ENCODE data around the gene NT5C1A.

The NT5C1A gene

DNA sequence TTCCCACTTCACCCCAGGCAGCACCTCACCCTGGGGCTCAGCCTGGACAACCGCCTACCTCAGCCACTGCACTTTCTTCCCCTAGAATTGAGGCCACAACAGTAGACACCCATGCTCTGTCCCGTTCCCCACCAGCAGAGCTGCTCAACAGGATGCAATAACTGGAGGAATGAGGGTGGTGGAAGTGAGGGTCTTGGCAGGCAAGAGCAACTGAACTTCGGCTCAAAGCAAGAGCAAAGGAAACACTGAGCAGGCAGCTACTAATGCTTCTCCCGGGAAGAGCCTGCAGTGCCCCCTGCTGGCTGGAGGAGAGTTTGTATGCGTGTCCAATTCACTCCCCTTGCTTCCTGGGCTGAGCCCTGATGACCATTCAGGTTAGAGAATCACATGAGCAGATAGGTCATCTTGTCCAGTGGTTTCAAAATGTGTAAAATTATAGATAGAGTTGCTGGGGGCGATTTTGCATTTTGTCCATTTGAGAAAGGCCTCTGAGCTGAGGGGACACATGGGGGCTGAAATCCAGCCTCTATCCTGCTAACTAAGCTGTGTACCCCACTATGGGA lies 13.9 kb downstream of the NT5C1A start:
- DNase-seq = peak; percentile 81 to 82

DNA sequence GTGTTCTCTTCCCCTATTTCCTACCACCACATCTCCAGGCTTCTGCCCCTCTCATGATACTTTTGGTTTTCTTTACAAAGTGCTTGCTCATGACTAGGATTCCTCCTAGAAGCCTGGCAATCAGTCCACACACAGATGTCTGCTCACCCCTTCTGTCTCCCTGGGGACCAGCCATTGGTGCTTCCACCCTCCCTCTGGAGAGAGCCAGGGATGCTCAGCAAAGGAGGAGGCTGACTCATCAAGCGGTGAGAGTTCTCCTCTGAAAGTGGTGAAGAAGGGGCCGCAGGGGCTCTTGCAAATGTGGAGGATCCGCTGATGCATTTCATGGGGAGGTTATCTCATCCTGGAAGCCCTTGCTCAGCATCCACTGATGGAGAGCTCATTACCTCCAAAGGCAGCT lies 14.5 kb downstream of the NT5C1A start:
- no peak for DNase-seq

DNA sequence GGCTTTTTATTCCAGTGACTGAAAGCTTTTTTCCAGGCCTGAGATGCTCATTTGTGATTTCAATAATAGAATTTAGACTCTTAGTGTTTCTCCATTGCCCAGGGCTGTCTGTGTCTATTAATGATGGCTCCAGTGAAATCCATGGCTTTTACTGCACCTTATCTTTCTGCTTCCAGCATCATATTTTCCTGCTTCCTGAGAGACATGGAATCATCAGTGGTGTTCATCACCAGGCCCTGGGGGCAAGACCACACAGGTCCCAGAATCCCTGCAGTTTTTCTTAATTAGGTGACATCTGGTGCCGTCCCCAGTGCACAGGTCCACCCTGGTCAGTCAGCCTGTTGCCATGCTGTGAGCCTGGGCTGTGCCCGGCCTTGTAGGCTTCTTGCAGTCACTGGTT lies 15.5 kb downstream of the NT5C1A start:
- no peak for DNase-seq

DNA sequence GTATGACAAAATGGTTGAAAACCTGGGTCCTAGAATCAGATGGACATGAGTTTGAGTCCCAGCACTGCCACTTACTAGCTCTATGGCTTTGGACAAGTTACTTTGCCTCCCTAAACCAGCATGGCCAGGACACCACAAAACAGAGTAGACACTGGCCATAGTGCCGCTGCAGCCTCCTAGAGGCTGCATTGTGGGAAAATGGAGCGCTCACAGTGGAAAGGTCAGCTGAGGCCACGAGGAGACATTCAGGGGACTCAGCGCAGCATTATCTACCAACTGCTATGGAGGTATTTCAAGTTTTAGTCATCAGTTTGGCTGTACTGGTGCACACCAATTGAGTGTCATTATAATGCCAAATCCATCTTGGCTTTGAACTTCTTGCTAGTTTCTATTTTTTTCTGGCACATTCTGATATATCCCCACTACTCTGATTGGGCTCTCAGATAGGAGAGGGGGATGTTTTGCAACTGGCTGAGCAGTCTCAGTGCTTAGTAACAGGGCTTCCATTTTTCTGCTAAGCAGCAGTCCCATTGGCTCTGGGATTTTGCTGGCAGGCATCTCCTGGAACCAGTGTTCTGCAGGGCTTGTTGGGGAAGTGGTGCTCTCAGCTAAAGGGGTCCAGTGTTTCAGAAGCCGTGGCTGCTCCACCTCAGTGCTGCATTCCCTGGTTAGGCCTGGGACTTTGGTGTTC lies 16.2 kb downstream of the NT5C1A start:
- no peak for DNase-seq

DNA sequence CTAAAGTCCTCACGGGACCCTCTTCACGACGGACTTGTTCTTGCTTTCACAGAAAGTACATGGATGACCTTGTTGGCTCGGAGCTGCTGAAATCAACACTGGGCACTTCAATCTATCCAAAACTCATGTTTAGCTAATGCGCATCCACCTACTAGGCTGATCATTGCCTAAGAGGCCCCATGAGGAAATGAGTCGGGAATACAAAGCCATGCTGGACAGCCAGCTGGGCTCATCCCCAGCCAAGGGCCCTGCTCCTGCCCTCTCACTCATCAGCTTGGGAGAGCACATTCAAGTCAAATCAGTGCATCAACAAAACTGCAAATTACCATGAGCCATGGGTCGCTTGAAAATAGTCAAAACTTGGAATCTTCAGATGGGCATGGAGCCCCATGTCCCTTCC lies 17.6 kb downstream of the NT5C1A start:
- no peak for DNase-seq

DNA sequence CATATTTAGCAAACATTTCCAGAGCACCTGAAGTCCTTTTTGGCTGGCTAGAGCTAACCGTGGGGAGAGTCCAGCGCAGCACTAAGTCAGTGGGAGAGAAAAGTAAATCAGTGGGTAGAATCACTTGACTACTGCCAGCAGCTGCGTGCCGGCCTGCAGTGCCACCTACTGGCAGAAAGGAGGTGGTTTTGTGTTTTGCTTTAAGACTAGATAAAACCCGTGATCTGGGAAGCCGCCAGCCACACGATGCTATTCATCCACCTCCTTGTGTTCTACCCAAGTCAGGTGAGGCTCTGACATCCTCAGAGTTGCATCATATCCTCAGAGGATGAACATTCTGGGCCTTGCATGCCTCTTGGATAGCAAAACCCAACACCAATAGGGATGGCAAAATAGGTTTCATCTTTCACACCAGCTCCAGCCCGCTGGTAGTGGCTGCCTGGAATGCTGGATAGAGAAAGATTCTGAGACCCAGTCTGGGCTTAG lies 18.3 kb downstream of the NT5C1A start:
- peak; percentile 83 to 84 for DNase-seq

DNA sequence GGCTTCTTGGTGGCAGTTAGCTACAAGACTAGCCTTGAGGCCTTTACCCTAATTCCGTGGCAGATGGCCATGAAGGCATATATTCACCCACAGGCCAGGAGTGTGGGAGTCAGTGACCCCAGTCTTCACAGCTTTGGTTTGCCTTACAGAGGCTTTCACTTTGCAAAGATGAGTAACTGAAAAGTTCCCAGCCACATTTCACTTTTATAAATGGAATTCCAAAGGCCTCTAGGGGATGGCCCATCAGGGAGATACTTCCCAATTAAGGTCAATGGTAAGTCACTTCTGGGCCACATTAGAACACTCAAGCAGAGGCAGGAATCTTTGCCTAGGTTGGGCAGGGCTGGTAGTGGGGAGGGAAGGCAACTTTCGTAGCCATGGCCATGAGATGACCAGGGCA lies 19.4 kb downstream of the NT5C1A start:
- no peak for DNase-seq

DNA sequence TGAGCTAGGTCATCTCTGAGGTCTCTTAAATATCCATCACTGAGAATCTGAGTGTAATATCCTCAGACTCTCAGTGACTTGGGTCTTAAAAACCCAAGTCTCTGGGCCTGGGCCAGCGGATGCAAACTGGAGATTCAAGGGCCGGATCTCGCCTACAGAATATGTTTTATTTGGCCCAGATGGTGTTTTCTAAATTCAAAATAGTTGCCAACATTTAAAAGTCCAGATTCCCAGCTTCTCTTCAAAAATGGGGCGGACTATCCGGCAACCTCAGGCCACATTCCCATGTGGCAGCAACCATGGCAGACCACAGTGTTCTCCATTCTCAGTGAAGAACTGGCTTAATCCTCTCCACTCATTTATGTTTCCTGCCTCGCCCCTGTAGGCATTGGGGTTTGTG lies 19.8 kb downstream of the NT5C1A start:
- no peak for DNase-seq

DNA sequence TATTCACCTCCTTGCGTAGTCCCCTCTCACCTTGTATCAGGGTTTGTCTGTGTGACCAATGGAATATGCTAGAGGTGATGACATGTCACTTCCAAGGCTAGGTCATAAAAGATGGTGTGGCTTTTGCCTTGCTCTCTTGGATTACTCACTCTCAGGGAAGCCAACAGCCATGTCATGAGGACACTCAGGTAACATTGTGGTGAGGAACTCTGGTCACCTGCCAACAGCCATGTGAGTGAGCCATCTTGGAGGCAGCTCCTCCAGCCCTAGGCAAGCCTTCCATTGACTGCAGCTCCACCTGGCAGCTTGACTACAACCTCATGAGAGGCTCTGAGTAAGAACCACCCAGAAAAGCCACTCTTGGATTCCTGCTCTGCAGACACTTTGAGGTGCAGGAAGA lies 21.5 kb downstream of the NT5C1A start:
- DNase-seq = no peak

DNA sequence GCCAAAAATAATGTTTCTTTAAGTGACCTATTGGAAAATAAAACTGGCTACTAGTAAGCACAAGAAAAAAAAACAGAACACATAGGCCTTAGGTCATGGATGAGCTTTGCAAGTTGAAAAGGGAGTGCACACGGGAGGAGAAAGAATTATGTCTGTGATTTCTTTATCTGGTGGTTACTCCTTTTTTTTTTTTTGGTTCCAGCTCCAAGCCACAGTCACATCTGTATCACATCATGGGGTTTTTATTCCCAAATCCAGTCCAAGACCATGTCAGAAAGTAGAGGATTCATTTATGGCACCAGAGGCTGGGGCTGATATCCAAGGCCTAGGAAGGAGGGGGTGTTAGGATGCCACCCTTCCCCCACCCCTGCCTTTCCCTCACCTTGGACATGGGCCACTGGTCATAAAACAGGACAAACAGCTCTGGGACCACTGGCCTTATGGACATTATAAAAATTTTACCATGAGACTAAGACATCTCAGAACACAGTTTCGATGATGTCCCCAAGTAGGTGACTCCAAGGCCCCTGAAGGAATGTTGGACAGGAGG lies 22.2 kb downstream of the NT5C1A start:
- DNase-seq = no peak

DNA sequence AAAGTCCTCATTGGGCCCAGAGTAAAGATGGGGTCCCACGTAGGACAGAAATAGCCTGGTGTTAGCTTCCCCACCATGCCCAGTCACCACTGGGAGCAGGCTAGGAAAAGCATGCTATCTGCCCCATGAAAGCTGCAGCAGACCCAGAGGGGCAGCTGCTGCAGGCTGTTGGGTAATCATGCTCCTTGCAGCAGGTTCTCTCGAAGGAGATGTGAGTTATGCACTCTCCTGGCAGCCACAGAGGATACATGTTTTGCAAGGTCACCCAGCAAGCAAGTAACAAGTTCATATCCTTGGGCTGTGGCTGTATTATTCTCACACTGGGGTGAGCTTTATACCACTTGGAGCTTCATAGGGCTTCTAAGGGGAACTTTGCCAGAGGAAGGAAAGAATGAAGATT lies 23.4 kb downstream of the NT5C1A start:
- DNase-seq = no peak

DNA sequence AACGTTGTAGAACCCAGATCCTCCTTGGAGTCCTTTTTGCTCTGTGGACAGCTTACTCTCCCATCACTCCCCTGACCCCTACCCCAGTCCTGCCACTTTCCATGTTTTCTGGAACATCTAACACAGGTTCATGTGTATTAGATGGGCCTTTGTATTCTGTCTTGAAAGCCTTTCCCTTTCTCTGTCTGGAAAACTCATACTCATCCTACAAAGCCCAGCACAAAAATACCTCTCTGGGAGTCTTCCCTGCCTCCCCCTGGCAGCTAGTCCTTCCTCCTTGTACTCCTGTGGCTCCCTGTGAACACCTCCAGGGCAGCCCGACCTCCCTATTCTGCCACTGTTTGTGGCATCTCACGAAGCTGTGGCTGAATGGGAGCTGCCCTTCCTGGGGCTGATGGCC lies 24.7 kb downstream of the NT5C1A start:
- no peak for DNase-seq

DNA sequence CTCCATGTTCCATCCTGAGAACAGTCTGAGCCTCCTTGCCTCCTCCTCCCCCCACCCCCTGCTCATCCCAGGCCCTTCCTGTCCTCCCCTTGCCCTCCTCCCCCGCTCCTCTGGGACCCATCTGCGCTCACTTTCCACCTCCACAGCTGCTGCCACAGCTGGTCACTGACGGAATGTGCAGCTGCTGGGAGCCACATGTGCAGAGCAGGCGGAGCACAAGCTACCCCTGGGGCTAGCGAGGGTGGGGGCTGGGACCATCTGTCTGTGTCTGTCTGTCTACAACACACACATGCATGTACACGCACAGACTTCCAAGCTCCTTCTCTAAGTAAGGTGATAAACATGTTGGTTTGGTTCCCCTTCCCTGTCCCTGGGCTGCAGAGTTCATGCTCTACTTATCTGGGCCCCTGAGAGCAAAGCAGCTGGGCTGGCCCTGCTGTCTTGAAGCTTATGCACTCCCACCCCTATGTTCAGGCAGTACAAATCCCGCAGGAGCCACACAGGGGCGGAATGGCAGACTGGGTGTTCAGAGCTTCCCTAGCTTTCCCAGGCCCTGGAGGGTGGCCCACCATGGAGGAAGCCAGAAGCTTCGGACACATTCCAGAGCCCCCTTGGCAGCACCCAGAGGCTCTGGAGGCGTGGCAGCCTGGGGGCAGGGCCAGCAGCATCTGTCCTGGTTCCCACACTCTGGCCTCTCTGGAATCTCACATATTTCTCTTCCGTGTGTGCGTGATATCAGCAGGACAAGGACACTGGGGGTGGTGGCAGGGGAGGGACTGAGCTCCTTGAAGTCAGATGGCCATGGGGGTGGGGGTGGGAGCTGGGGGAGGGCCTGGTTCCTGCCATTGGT lies 25.4 kb downstream of the NT5C1A start:
- no peak for DNase-seq

DNA sequence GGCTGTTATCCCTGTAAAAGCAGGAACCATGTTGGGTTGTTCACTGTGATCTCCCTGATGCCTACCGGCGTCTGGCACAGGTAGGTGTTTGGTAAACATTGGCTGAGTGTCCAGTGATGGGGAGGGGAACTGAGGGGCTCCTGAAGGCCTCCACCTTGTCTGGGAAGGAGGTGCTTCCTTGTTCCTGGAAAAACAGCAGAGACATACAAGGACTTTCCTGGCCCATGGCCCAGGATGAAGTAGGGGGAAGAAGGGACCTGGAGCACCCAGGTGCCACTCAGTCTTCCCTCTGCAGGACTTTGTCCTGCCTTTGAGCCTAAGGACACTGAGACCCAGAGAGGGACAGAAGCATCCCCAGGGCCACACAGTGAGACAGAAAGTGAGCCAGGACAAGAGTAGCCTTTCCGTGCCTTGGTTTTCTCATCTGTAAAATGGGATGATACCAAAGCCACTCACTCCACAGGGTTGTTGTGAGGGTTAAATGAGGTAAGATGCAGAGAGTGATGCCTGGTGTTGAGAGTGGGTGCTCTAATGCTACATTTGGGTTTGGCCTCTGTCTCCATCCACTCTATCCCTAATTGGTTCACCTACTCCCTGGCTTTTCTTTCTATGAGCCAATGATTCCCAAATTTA lies 26.4 kb downstream of the NT5C1A start:
- DNase-seq = no peak

DNA sequence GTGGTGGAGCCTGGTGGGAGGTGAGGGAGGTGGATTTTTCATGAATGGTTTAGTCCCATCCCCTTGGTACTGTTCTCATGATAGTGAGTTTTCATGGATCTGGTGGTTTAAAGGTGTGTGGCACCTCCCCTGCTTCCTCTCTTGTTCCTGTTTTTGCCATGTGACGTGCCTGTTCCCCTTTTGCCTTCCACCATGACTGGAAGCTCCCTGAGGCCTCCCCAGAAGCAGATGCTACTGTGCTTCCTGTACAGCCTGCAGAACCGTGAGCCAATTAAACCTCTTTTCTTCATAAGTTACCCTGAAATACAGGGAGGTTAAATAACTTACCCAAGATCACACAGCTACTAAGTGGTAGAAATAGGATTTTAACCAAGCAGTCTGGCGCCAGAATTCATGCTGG lies 28.2 kb downstream of the NT5C1A start:
- DNase-seq = no peak

DNA sequence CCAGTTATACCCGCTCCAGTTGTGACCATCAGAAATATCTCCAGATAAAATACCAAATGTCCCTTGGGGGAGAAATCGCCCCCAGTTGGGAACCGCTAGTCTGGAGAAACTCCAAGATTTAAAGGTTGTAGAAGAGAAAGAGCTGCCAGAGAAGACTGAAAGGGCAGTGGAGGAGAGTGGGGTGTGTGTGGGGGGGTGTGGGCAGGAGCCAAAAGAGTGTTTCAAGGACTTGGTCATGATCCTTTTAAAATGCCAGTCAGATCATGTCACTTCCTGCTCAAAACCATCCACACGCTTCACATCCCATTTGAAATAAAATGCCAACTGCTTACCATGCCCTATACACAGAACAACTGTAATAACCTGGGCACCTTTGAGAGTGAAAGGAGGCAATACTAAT lies 29.1 kb downstream of the NT5C1A start:
- no peak for DNase-seq

DNA sequence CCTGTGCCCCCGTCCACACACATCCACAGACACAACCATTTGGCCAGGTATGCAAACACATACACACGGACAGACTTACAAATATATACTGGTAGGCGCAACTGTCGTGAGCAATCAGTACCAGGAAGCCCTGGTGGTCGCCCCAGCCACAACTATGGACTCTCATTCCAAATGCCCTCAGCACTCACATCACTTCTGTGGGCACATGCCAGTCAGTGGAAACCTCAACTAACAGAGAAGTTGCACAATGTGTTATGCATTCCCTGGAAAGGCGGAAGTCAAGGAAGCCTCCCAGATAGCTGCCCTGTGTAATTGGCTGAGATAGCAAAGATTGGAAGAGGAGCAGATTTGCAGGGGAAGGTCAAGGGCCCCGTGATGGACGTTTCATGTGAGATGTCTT lies 31.0 kb downstream of the NT5C1A start:
- DNase-seq = no peak

DNA sequence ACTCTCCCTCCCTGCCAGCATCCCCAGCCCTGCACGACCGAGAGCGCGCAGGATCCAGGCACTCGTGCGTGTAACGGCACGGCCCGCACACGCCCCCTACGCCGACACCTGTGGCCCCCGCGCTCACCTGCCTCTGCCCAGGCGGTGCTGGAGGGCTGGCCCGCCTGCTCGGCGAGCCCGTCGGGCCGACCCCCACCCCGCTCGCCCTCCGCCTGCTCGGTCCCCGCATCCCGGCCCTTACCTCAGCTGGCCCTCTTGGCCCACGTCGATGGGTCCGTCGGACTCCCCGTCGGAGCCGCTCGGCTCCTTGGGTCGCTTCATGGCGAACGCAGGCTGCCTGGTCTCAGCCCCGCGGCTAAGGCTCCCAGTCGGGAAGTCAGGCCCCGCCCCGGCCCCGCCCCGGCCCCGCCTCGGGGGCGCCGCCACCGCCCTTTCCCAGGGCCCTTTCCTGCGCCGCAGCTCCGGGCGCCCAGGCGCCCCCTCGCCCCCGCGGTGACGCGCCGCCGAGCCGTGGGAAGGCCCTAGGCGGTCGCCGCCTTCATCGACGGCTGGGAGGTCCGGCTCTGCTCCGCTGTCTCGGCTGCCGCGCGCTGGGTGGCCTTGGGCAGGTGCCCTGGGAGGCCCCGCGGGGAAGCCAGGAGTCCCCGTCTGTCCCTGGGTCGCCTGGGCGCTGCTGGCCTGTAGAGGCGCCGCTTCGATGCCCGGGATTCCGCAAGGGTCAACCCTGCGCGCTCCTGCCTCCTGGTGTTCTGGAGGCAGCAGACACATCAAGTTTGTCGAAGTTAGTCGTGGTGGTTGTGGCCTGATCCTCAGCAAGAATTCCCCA lies 32.4 kb downstream of the NT5C1A start, which contains the start of gene HEYL:
HEYL (minus strand) TSS at position 339 of the 826 bp plus-strand sequence; CDS start at position 321, 18 bp downstream.
- peak; percentile 81 to 88 for DNase-seq

DNA sequence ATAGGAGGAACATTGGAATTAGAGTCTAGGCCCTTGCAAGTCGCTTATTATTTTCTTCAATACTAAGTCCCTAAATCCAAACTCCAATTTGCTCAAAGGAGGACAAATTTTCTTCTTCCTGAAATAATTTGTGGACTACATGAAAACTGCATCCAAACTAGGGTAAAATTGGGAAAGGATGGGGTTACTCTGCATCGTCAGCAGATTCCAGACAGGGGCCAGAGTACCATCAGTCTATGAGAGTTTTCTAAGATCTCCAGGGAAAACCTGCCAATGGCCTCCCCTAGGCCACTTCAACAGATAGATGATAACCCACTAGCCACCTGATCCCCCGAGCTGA lies 33.0 kb downstream of the NT5C1A start:
- no peak for DNase-seq

DNA sequence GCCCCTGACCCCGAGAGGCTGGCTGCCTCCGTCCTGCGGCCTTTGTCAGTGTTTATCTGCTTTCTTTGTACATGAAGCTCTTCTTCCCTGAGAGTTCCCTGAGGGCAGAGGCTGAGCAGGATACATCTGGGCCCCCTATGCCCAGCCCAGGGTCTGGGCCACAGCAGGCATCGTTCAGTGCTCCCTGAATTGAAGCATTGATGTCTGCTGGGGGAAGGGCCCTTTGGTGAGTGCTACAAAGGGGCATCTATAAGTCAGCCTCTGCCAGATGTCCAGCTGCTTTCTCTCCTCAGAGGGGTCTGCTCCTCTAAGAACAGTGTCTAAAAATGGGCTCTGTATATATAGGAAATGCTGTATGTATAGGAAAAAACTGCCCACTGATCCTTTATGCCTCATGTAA lies 34.5 kb downstream of the NT5C1A start:
- no peak for DNase-seq

DNA sequence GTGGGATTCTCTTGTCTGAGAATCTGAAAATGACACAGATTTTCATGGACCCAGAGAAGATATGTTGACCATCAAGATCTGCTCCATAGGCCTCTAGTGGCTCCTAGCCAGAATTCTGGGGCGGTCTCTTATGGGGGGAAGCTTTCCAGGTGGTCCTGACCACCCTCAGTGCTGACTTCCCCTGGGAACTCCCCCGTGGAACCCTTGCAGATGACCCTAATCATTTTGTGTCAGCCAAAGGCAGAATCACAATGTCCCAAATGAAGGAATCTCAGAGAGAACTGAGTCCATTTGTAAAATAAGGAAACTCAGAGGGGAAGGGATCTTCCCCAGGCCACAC lies 36.1 kb downstream of the NT5C1A start:
- no peak for DNase-seq

DNA sequence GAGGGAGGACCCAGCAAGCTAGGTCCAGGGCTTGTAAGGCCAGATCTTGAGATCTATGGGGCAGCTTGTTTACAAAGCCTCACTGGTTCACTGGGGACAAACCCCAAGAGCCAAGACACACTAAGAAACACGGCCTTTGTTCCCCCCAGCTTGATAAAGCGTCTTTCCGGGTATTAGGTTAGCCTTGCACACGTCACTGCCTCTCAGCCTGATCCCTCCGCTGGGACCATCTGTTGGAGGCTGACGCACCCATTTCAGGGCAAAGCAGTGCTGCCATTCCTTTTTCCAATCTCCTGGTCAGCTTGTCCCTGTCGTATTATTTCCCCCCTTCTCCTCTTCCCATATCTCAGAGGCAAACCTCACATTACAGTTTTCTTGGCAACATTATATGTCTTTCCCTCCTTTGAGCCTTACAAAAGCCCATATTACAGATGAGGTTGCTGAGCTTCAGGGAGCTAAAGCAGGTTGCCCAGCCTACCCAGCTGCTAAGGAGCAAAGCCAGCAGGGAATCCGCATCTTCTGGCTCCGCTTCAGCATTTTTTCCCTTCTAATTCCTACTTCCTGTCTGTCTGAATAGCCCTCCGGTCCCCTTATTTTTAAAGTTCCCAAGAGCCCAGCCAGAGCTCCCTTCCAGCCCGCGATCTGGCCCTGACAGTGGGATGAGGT lies 36.6 kb downstream of the NT5C1A start:
- DNase-seq = no peak

All from activated T-cell treated with anti-CD3 and anti-CD28 coated beads, Interleukin-2, amount 50 U/mL, for 48 hours (primary cell).